GM12878 (cell line): ENCODE data around the gene CKS2.

Experiments used
- HDAC6 ChIP-seq: fragments of 200-600 bp; sonication (generic); IDR thresholded peaks from one replicate; pipeline ENCODE4 v1.8.0; 2017; ENCODE audit warnings: antibody characterized with exemption; ENCODE audit not compliant: unreplicated experiment
- MTA3 ChIP-seq: IDR thresholded peaks from 2 replicates; pipeline ENCODE4 v1.6.1; 2012; ENCODE audit warnings: low read length, inconsistent platforms, borderline replicate concordance
- NR2C2 ChIP-seq: IDR thresholded peaks from 2 replicates; pipeline ENCODE4 v1.6.1; 2011; ENCODE audit warnings: borderline replicate concordance, low read depth; ENCODE audit not compliant: control insufficient read depth, insufficient read length
- POLR2AphosphoS5 ChIP-seq: IDR thresholded peaks from 2 replicates; pipeline ENCODE4 v1.6.1; 2011; ENCODE audit warnings: mild to moderate bottlenecking, low read length, inconsistent platforms
- TF ChIP-seq, protein P1 (sequence below): IDR thresholded peaks from 2 replicates; pipeline ENCODE4 v1.6.1; 2011; ENCODE audit warnings: mild to moderate bottlenecking, low read depth, low read length, moderate library complexity; ENCODE audit not compliant: insufficient replicate concordance
- TF ChIP-seq, protein P2 (sequence below): IDR thresholded peaks from 2 replicates; pipeline ENCODE4 v1.6.1; 2011; ENCODE audit warnings: low read depth, mild to moderate bottlenecking, low read length, moderate library complexity, borderline replicate concordance; ENCODE audit errors: extremely low read depth

DNA sequence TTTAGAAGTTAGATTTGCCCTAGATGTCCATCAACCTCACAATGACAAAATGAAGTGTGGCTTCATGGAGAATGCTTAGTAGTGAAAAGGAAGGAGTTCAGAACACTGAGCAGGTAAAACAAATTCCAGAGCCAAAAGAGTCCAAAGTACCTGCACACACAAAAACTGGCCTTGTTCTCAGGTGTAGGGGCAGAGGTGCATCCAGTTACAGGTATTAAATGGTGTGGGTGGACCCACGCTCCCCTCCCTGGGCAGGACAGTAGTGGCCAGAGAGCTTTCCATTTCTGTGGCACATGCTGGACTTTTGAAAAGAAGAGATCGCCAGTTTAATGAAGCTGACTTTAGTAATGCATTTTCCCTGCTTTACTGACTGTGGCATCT lies 54.5 kb downstream of the CKS2 start:
- TF ChIP-seq POLR2AphosphoS5, result no peak
- TF ChIP-seq HDAC6, result no peak
- TF ChIP-seq, protein P1, sequence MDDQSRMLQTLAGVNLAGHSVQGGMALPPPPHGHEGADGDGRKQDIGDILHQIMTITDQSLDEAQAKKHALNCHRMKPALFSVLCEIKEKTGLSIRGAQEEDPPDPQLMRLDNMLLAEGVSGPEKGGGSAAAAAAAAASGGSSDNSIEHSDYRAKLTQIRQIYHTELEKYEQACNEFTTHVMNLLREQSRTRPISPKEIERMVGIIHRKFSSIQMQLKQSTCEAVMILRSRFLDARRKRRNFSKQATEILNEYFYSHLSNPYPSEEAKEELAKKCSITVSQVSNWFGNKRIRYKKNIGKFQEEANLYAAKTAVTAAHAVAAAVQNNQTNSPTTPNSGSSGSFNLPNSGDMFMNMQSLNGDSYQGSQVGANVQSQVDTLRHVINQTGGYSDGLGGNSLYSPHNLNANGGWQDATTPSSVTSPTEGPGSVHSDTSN, result no peak
- no peak for TF ChIP-seq NR2C2
- TF ChIP-seq, protein P2, sequence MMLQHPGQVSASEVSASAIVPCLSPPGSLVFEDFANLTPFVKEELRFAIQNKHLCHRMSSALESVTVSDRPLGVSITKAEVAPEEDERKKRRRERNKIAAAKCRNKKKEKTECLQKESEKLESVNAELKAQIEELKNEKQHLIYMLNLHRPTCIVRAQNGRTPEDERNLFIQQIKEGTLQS, result no peak
- no peak for TF ChIP-seq MTA3
